GM18505 (cell line): ENCODE results near the gene DUSP10.

ENCODE experiments used
- ATAC-seq: cut with Tn5 transposase; IDR thresholded peaks from one replicate; pipeline ENCODE4 v1.9.1; 2021; ENCODE audit not compliant: unreplicated experiment
- POLR2A ChIP-seq: IDR thresholded peaks from 4 replicates; pipeline ENCODE4 v1.6.1; 2011; ENCODE audit warnings: borderline replicate concordance; ENCODE audit not compliant: insufficient read depth, insufficient read length; ENCODE audit errors: extremely low read depth

The DUSP10 gene

DNA sequence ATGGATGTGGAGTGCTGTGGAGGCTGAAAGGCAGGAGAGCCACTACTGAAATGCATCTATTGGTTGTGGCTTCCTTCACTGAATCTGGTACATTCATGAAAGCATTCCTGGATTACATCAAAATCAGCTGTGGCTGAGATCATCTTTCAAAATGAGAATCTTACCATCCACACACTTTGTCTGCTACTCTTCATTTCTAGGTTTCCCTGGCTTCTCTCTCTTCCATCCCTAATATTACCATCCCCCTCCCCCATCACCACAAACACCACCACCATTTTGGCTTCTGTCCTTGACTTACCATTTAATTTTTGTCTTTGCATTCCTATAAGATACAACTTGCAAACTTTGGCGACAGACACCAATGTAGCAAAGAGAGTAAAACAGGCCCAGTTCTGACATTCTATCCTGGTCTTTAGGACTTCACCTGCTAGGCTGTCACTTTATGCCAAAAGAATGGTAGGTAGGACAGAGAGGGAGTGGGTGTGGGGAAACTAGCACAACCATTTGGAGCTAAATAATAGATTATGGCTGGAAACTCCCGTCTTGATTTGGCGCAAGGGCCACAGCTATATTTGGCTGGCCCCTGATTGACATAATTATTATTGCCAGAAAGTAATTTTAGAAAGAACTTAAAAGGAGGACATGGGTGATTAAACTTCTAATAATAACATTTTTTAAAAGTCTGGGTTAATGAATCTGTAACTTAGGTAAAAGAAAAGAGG, 15.1 kb upstream of the DUSP10 start:
- no peak for ATAC-seq
- TF ChIP-seq POLR2A: no peak

DNA sequence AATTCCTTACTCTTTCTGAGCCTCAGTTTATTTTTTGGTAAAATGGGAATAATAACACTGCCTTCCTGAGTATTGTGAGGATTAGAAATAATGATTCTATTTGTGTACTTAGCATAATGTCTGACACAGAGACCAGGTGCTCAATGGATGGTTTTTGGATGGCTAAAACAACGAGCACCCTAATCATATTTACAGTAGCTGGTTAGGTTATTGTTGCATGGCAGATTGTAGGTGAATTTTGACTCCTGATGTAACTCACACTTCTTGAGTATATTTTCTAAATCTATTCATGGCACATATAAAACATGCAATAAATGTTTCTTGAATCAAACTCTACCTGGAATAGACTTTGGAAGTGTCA, 11.9 kb upstream of the DUSP10 start:
- no peak for TF ChIP-seq POLR2A
- ATAC-seq: peak; percentile 25

DNA sequence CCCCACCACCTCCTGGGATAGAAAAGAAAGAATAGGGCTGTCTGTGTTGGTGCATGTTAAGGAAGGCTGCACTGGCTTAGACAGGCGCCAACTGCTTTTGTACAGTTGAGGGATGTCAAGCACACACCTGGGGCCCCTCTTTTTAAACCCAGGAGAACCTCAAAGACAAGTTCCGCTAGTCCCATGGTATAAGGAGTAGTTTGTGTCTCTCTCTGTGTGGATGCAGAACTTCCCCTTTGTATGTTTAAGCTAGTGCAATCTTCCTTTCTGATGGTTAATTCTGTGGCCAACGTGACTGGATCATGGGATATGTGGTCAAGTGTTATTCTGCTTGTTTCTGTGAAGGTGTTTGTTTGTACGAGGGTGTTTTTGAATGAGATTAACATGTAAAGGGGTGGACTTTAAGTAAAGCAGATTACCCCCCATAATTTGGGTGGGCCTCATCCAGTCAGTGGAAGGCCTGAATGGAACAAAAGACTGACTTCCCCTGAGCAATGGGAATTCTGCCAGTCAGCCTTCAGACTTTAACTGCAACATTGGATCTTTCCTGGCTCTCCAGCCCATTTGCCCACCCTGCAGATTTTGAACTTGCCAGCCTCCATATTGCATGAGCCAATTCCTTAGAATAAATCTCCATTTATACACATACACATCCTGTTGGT, 9.5 kb upstream of the DUSP10 start:
- no peak for TF ChIP-seq POLR2A

DNA sequence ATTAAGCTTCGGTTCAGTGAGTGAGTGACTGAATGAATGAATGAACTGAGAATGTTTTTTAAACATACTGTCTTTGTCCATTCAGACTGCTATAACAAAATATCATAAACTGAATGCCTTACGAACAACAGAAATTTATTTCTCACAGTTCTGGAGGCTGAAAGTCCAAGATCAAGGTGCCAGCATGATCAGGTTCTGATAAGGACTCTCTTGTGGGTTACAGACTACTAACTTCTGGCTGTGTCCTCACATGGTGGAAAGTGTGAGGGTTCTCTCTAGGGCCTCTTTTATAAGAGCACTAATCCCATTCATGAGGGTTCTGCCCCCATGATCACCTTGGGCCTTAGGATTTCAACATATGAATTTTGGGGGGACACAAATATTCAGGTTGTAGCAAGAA, 7.1 kb upstream of the DUSP10 start:
- no peak for ATAC-seq
- TF ChIP-seq POLR2A: no peak

More for the DNA sequence above, 9.5 kb upstream of the DUSP10 start:
- no peak for ATAC-seq

DNA sequence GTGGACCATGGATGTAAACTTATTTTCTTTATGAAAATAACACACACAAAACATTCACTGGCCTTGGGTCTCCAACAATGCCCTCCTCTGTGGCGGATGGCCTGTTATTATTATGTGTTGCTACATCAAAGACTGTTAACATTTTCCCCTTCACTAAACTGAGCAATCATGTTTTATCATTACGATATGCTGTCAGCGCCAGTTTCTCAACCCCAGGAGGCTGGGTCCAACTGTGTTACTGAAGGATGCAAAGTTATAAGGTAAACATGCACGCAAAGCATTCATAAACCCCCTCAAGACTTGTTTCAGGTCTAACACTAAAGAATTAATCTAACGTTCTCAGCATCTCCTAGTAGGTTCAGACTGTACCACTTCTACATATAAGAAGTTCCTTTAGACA, 6.0 kb upstream of the DUSP10 start:
- no peak for TF ChIP-seq POLR2A

DNA sequence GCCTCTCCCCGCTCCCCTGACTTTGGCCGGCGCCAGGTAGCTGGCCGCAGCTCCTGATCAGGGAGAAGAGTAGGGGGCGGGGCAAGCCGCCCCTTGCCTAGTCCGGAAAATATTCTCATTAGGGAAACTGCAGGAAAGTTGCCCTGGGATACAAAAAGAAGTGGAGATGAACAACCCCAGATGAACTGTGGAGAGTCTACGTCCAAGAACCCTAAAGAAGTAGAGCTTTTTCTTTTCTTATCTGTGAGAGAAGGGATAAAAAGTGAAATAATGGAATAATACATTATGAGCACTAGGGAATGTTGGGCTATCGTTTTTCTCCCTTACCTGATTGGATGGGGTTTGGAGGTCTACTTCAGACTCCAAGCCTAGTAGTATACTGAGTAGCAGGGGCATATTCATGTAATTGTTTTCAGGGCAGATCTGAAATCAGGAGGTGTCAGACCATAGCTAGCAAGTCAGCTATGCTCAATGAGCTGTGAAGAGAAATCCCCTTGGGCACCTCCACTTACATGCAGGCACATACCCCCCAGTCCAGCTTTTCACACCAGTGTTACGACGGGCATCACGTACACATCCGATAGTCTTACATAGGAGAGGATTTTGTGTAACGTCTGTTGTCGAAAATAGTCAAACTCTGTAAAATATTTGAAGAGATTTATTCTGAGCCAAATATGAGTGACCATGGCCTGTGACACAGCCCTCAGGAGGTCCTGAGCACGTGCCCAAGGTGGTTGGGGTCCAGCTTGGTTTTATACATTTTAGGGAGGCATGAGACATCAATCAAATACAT, 1.7 kb upstream of the DUSP10 start:
- no peak for ATAC-seq
- TF ChIP-seq POLR2A: peak; percentile 39

More for the DNA sequence above, 6.0 kb upstream of the DUSP10 start:
- ATAC-seq: no peak

DNA sequence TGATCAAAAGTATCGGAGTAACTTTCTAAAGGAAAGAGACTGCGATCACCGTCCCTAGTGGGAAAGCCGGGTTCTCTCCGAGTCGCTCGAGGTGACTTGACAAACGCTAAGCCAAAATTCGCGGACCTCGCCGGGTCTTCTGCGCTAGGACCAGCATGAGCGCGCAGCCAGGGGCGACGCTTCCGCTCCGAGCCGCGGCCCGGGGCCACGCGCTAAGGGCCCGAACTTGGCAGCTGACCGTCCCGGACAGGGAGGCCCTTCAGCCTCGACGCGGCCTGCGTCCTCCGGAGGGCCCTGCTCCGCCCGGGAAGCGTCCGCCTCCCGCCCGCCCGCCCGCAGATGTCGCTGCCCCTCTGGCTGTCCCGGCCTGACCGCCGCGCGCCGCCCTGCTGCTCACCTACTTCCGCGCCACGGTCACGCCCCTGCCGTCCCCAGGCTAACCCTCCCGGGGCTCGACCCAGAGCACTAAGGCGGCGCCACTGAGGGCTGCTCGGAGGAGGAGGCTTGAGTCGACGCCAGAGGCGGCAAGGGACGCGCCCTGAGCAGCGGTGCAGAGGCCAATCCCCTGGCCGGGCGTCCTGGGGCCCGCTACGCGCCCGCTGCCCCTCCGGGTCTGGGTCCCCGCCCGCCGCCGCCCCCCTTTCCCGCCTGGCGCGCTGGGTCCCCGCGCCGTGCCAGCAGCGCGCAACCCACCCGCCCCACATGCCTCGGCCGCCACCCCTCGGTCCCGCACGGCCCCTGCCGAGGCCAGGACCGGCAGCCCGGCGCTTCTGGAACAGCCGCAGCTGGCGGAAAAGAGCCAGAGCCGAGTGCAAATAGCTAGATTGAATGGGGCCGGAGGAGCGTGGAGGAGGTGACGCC, 896 bp upstream of the DUSP10 start:
- peak; percentile 43 for ATAC-seq
- peak; percentile 72 for TF ChIP-seq POLR2A

DNA sequence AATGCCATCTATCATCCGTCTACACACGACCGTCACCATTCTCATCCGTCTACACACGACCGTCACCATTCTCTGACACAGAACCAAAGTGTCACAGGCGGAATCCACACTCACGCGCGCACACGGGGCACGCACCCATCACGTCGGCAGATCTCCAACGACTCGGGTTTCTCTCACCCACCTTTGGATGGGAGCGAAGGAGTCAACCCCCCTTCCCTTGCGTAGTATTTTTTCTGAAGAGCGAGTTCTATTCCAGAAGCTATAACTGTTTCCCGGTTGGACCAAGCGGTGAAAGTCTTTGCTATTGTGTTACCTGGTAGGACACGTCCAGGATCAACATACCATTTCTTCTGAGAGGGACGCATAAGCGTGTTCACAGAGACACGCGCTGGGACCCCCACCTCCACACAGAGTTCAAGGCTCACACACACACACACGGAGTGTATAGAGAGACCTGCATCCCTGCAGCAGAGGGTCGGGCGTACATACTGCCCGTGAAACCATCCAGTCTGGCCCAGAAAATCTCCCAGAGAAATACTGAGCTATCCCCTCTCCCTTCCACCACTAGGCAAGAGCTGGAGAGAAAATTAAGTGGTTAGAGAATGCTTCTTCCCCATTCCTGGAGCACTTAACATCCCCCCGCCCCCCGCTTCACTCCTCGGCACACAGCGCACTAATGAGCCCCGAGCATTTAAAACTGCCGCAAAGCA, 741 bp downstream of the DUSP10 start:
- no peak for TF ChIP-seq POLR2A
- no peak for ATAC-seq

DNA sequence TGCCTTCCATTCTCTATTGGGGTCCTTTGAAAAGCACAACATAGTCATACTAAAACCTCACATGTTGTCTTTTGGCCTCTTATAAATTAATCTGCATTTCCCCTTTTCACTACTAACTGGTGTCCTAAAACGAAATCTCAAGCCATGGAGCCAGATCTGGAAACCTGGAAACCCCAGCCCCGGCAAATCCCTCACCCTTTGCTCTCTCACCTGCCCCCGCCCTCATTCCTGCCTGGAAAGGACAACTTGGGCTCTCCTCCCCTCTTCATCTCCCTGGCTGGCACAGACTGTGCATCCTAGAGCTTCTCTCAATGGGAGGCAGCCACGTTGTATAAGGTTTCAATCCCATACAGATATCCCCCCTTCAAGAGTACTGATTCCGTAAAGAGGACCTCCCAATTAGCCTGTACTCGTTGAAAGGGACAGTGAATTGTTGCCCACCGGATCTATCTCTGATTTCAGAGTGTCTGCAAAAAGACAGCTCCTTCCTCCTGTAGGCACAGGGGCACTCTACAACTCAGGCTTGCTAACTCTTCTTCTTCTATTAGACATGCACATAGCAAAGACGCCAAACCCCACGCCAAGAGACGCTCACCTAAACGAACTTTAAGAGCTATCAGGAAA, 1.4 kb downstream of the DUSP10 start:
- ATAC-seq: no peak
- no peak for TF ChIP-seq POLR2A

DNA sequence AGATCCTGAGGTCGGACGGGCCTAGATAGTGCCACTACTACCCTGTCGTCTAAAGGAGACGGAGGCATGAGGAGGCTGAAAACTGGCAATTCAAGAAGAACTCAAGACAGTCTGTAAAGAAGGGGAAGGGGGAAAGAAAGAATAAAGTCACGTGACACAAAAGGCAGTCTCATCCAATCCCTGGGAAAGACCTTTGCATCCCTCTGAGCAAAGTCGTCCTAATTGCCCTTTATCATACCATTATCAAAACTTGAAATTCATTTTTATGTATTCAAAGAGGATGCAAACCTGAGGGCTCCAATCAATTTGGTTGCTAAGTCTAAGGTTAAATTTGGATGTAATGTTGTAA, 2.2 kb downstream of the DUSP10 start:
- TF ChIP-seq POLR2A: no peak
- no peak for ATAC-seq

DNA sequence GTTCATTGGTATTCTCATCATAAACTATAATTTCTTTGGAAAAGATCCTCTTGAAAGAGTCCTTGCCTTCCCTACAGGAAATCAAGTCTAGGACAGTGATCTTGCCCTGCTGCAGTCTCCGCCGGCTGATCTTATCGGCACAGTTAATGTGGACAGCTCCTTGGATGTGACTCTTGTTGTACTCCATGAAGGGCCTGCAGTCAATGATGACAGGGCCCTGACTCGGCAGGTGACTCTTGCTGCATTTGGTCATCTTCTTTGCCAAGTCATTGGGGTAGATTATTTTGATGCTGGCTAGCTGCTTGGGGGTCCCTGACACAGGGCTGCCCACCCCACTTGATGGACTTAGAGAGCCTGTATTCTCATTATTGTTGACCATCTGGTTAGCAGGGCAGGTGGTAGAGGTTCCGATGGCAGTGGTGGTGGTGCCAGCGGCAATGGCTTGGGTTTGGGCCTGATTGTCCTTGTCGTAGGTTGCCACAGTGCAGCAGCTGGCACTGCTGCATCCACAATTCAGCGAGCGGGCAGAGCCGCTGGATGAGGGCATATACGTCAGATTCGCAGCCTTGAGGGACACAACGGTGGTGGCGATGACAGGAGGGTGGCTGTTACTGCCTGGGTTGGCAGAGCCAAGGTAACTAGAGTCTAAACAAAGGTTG, 2.7 kb downstream of the DUSP10 start:
- TF ChIP-seq POLR2A: no peak
- ATAC-seq: no peak

DNA sequence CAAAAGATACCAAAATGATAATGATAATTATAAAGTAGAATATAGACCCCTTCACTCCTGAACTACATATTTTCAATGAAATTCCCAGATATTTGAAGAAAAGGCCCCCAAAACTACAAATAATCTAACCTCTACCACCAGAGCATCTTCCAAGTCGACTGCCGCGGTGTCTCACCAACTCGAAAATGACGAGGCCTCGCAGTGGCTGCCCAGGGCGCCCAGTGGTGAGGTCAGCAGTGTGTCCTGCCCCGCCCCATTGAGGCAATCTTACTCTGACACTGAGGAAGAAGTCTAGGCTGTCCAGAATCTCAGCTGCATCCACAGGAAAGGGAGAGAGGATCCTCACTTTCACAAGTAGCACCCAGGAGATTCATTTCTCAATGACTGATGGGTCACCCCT, 5.2 kb downstream of the DUSP10 start:
- no peak for TF ChIP-seq POLR2A
- ATAC-seq: no peak

DNA sequence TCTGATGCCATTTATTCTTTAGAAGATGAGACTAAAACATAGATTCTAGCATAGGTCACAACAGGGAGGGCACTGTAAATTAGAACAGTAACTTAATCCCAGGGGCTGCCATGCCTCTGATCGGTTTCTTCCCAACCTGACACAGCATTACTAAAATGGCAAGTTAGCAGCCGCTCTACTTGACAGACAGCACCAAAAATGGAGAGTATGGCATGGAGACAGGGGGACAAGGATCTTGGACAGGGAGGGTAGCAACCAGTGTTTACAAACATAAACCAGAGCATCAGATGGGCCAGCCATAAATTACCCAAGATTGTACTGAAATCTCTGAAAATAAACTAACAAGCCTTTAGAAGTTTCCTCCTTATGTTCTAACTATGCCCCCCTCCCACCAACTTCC, 5.9 kb downstream of the DUSP10 start:
- ATAC-seq: no peak

More for the DNA sequence above, 5.9 kb downstream of the DUSP10 start:
- no peak for TF ChIP-seq POLR2A
